Measurements from ENCODE around the gene CARTPT.

The CARTPT gene

GRCh38 chr5:71701407-71701806 is 17.7 kb upstream of the CARTPT start:
- no peak for DNase-seq (ENCODE audit: low read depth)
- H3K4me3 ChIP-seq (ENCODE audit: low read depth, low read length): no peak overlapping the region
- no peak for TF ChIP-seq CTCF (conservative IDR thresholded peaks at IDR 0.05; ENCODE audit: low read depth, low read length)

GRCh38 chr5:71703941-71704340 is 15.1 kb upstream of the CARTPT start:
- TF ChIP-seq CTCF (conservative IDR thresholded peaks at IDR 0.05; ENCODE audit: low read depth, low read length): no peak
- no peak overlapping the region for H3K4me3 ChIP-seq (ENCODE audit: low read depth, low read length)
- no peak for DNase-seq (ENCODE audit: low read depth)

- H3K4me3 ChIP-seq (ENCODE audit: low read depth, low read length): no peak overlapping the region
- no peak for TF ChIP-seq CTCF (conservative IDR thresholded peaks at IDR 0.05; ENCODE audit: low read depth, low read length)
- no peak for DNase-seq (ENCODE audit: low read depth)
Observed at GRCh38 chr5:71705421-71705820, 13.7 kb upstream of the CARTPT start.

GRCh38 chr5:71706906-71707305 is 12.2 kb upstream of the CARTPT start:
- H3K4me3 ChIP-seq (ENCODE audit: low read depth, low read length): no peak overlapping the region
- TF ChIP-seq CTCF (conservative IDR thresholded peaks at IDR 0.05; ENCODE audit: low read depth, low read length): no peak
- no peak for DNase-seq (ENCODE audit: low read depth)

- H3K4me3 ChIP-seq (ENCODE audit: low read depth, low read length): no peak overlapping the region
- TF ChIP-seq CTCF (conservative IDR thresholded peaks at IDR 0.05; ENCODE audit: low read depth, low read length): no peak
- DNase-seq (ENCODE audit: low read depth): no peak
Observed at GRCh38 chr5:71711610-71712009, 7.5 kb upstream of the CARTPT start.

- no peak for DNase-seq (ENCODE audit: low read depth)
- no peak overlapping the region for H3K4me3 ChIP-seq (ENCODE audit: low read depth, low read length)
Observed at GRCh38 chr5:71714911-71715310, 4.2 kb upstream of the CARTPT start.

More at GRCh38 chr5:71714911-71715310, 4.2 kb upstream of the CARTPT start:
- no peak for TF ChIP-seq CTCF (conservative IDR thresholded peaks at IDR 0.05; ENCODE audit: low read depth, low read length)
